PFSK-1 (cell line): ENCODE data around the gene PROX1.

ENCODE experiments used
- FOXP2 ChIP-seq: optimal IDR thresholded peaks from 2 replicates; pipeline ENCODE3; 2011; ENCODE audit warnings: borderline replicate concordance, control low read depth, inconsistent platforms; ENCODE audit not compliant: insufficient read depth; ENCODE audit errors: extremely low read length, extremely low read depth
- POLR2AphosphoS5 ChIP-seq: IDR thresholded peaks from 2 replicates; pipeline ENCODE4 v1.6.1; 2012; ENCODE audit warnings: low read depth, mild to moderate bottlenecking, control low read depth, low read length, moderate library complexity
- REST ChIP-seq, 2 experiments: IDR thresholded peaks; 2 replicates each; pipeline versions ENCODE4 v1.6.1 to v1.8.0; 2011 to 2012; ENCODE audit warnings: low read depth in 2 of 2, low read length in 2 of 2, control low read depth in 1 of 2, inconsistent platforms in 1 of 2, mild to moderate bottlenecking in 1 of 2, moderate library complexity in 1 of 2; ENCODE audit not compliant: insufficient read depth in 1 of 2
- SIN3A ChIP-seq: IDR thresholded peaks from 2 replicates; pipeline ENCODE4 v1.6.1; 2012; ENCODE audit warnings: mild to moderate bottlenecking, low read length, moderate library complexity, borderline replicate concordance; ENCODE audit not compliant: insufficient read depth
- TAF1 ChIP-seq: IDR thresholded peaks from 2 replicates; pipeline ENCODE4 v1.6.1; 2012; ENCODE audit warnings: low read length, control low read depth, borderline replicate concordance; ENCODE audit not compliant: insufficient read depth

PROX1 gene

GRCh38 chr1:214051786-214052185 is 64.0 kb downstream of the PROX1 start:
- TF ChIP-seq POLR2AphosphoS5 = no peak
- TF ChIP-seq SIN3A = no peak
- no peak for TF ChIP-seq FOXP2
- TF ChIP-seq TAF1 = no peak
- TF ChIP-seq REST (IDR thresholded peaks at IDR 0.05; ENCODE audit: insufficient read depth in 1 of 2, low read depth in 2 of 2, low read length in 2 of 2) = no peak

GRCh38 chr1:214058076-214058475 is 70.3 kb downstream of the PROX1 start:
- TF ChIP-seq FOXP2 = no peak
- no peak for TF ChIP-seq SIN3A
- TF ChIP-seq POLR2AphosphoS5 = no peak
- TF ChIP-seq REST (IDR thresholded peaks at IDR 0.05; ENCODE audit: insufficient read depth in 1 of 2, low read depth in 2 of 2, low read length in 2 of 2) = no peak
- no peak for TF ChIP-seq TAF1

- TF ChIP-seq POLR2AphosphoS5 (no peak), FOXP2 (no peak), REST (IDR thresholded peaks at IDR 0.05; ENCODE audit: insufficient read depth in 1 of 2, low read depth in 2 of 2, low read length in 2 of 2) (no peak), SIN3A (no peak), TAF1 (no peak)
Measured at GRCh38 chr1:214066190-214066589, 78.4 kb downstream of the PROX1 start.

GRCh38 chr1:214066936-214067335 is 79.2 kb downstream of the PROX1 start:
- TF ChIP-seq POLR2AphosphoS5 (no peak), FOXP2 (no peak), REST (IDR thresholded peaks at IDR 0.05; ENCODE audit: insufficient read depth in 1 of 2, low read depth in 2 of 2, low read length in 2 of 2) (no peak), SIN3A (no peak), TAF1 (no peak)

- TF ChIP-seq REST (IDR thresholded peaks at IDR 0.05; ENCODE audit: insufficient read depth in 1 of 2, low read depth in 2 of 2, low read length in 2 of 2) (no peak), POLR2AphosphoS5 (no peak), FOXP2 (no peak), TAF1 (no peak), SIN3A (no peak)
Measured at GRCh38 chr1:214067397-214067796, 79.6 kb downstream of the PROX1 start.
